Uterus (tissue), 2 donors: ENCODE results near the gene RNASEH1.

Source experiments
- POLR2A ChIP-seq, 2 donors: fragments of 450-650 bp; IDR thresholded peaks; one replicate each; pipeline ENCODE4 v1.6.1; 2016; ENCODE audit warnings: antibody characterized with exemption in 2 of 2, mild to moderate bottlenecking in 1 of 2, moderate library complexity in 1 of 2
- TF ChIP-seq, protein P1 (sequence below), 4 experiments: fragments of 200-600 bp in 2 of 4; fragments of 450-650 bp in 2 of 4; sonication (generic) in 2 of 4; IDR thresholded peaks; one replicate each; pipeline ENCODE4 v1.5.1; 2016 to 2019; ENCODE audit warnings: antibody characterized with exemption in 4 of 4, mild to moderate bottlenecking in 2 of 4, moderate library complexity in 1 of 4

DNA sequence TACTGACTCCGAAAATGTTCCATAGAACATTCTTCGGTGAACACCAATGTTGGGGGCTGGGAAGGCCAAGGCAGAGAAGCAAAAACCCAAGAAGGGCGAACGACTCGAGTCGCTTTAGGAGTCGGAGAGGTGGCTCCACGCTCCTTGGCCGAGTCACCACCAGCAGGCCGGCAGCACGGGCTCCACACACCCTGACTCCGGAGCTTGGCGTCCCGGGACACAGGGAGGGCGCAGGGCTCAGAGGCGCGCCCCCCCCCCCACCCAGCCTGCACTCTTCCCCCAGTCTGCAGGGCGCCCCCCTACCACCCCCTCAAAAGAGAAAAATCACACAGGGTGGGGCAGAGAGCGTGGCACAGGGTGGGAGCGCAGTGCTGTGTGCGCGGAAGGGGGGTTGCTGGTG, 31.3 kb downstream of the RNASEH1 start:
- TF ChIP-seq, protein P1, sequence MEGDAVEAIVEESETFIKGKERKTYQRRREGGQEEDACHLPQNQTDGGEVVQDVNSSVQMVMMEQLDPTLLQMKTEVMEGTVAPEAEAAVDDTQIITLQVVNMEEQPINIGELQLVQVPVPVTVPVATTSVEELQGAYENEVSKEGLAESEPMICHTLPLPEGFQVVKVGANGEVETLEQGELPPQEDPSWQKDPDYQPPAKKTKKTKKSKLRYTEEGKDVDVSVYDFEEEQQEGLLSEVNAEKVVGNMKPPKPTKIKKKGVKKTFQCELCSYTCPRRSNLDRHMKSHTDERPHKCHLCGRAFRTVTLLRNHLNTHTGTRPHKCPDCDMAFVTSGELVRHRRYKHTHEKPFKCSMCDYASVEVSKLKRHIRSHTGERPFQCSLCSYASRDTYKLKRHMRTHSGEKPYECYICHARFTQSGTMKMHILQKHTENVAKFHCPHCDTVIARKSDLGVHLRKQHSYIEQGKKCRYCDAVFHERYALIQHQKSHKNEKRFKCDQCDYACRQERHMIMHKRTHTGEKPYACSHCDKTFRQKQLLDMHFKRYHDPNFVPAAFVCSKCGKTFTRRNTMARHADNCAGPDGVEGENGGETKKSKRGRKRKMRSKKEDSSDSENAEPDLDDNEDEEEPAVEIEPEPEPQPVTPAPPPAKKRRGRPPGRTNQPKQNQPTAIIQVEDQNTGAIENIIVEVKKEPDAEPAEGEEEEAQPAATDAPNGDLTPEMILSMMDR (IDR thresholded peaks at IDR 0.05), result no peak
- no peak for TF ChIP-seq POLR2A (IDR thresholded peaks at IDR 0.05)
